ENCODE results near the gene TMEFF2. TPM values are rescaled to one million over a fixed set of nuclear protein-coding genes. Genes with fewer than 3 reads are reported as not detected.
"Not testable (repeated sequence)": the region's sequence is repeated elsewhere in the genome, so short reads cannot be mapped to it uniquely, and the experiment has no call there.

Gene TMEFF2
- total and polyA plus RNA-seq, 9 donors, result 7.7 to 35.3 (median 28.2) TPM

GRCh38 chr2:192140236-192140839 lies 54.4 kb downstream of the TMEFF2 start:
- no peak overlapping the region for H3K27ac ChIP-seq (ENCODE audit: low read length)
- H3K9me3 ChIP-seq (replicated peaks; ENCODE audit: control insufficient read depth, low read depth, low read length), result no peaks in the 10 kb centered on the region
- H3K4me1 ChIP-seq (ENCODE audit: control insufficient read depth, insufficient read depth, low read length), result no peaks in the 10 kb centered on the region
- H3K27me3 ChIP-seq (ENCODE audit: control insufficient read depth, insufficient read depth, low read length), result no peaks in the 10 kb centered on the region
- no peak overlapping the region for H3K4me3 ChIP-seq (ENCODE audit: low read length)
- WGBS (ENCODE audit: insufficient coverage), result 57% methylated on average over 1 of the region's 7 CpGs
- H3K36me3 ChIP-seq (ENCODE audit: control insufficient read depth, insufficient read depth, low read length), result no peaks in the 10 kb centered on the region
- no peak for DNase-seq

DNA sequence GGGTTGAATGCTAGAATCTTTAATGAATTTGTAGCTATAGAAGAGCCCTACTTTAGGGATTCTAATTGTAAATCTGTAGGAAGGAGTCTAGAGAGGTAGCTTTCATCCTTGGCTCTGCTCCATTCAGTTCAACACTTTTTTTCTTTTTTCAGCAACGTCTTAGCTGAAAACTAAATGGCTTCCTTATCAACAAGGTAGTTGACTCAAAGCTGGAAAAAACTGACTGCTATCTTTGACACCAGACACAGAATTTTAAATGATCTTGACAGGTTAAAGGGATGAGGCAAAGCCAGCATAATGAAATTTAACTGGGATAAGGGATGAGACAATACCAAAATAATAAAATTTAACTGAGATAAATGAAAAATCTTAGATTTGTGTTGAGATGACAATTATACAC lies 54.9 kb downstream of the TMEFF2 start:
- WGBS (ENCODE audit: insufficient coverage), result no CpG with 5 or more reads among the region's 1 CpG
- no peaks in the 10 kb centered on the region for H3K4me1 ChIP-seq (ENCODE audit: control insufficient read depth, insufficient read depth, low read length)
- no peak overlapping the region for H3K27ac ChIP-seq (ENCODE audit: low read length)
- H3K4me3 ChIP-seq (ENCODE audit: low read length), result no peak overlapping the region
- no peaks in the 10 kb centered on the region for H3K27me3 ChIP-seq (ENCODE audit: control insufficient read depth, insufficient read depth, low read length)
- no peaks in the 10 kb centered on the region for H3K9me3 ChIP-seq (replicated peaks; ENCODE audit: control insufficient read depth, low read depth, low read length)
- DNase-seq, result no peak
- no peaks in the 10 kb centered on the region for H3K36me3 ChIP-seq (ENCODE audit: control insufficient read depth, insufficient read depth, low read length)

DNA sequence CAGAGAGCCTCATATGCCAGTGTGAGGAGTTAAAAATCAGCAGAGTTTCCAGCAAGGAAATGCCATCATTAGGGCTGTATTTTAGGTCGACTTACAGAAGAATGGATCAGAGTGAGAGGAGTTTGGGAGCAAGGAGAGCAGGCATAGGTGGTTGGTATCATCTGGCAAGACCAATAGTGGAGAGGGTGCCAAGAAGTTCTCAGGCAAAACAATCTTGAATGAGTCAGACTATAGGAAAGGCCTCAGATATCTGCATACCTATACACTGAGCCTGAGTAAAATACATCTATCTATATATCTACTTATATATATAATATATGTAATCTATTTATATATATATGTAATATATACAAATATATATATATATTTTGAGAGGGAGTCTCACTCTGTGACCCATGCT lies 57.3 kb downstream of the TMEFF2 start:
- no peak for DNase-seq
- no peaks in the 10 kb centered on the region for H3K27me3 ChIP-seq (ENCODE audit: control insufficient read depth, insufficient read depth, low read length)
- H3K4me3 ChIP-seq (ENCODE audit: low read length), result no peak overlapping the region
- 38% methylated on average over 1 of the region's 1 CpG for WGBS (ENCODE audit: insufficient coverage)
- no peaks in the 10 kb centered on the region for H3K4me1 ChIP-seq (ENCODE audit: control insufficient read depth, insufficient read depth, low read length)
- no peaks in the 10 kb centered on the region for H3K9me3 ChIP-seq (replicated peaks; ENCODE audit: control insufficient read depth, low read depth, low read length)
- no peak overlapping the region for H3K27ac ChIP-seq (ENCODE audit: low read length)
- no peaks in the 10 kb centered on the region for H3K36me3 ChIP-seq (ENCODE audit: control insufficient read depth, insufficient read depth, low read length)

DNA sequence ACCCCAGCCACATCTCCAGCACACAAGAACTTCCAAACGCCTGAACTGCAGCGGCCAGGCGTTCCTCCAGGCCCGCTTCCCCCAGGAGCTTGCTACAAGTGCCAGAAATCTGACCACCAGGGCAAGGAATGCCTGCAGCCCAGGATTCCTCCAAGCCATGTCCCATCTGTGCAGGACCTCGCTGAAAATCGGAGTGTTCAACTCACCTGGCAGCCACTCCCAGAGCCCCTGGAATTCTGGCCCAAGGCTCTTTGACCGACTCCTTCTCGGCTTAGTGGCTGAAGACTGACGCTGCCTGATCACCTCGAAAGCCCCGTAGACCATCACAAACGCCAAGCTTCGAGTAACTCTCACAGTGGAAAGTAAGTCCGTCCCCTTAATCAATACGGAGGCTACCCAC lies 62.1 kb downstream of the TMEFF2 start:
- DNase-seq; H3K27ac ChIP-seq (ENCODE audit: low read length); H3K36me3 ChIP-seq (ENCODE audit: control insufficient read depth, insufficient read depth, low read length); H3K4me3 ChIP-seq (ENCODE audit: low read length); H3K9me3 ChIP-seq (replicated peaks; ENCODE audit: control insufficient read depth, low read depth, low read length); H3K27me3 ChIP-seq (ENCODE audit: control insufficient read depth, insufficient read depth, low read length); H3K4me1 ChIP-seq (ENCODE audit: control insufficient read depth, insufficient read depth, low read length): not testable (repeated sequence)
- 89% methylated on average over 8 of the region's 15 CpGs for WGBS (ENCODE audit: insufficient coverage)

GRCh38 chr2:192130312-192130711 lies 64.4 kb downstream of the TMEFF2 start:
- not testable (repeated sequence) for H3K27me3 ChIP-seq (ENCODE audit: control insufficient read depth, insufficient read depth, low read length); H3K9me3 ChIP-seq (replicated peaks; ENCODE audit: control insufficient read depth, low read depth, low read length); H3K4me1 ChIP-seq (ENCODE audit: control insufficient read depth, insufficient read depth, low read length); H3K27ac ChIP-seq (ENCODE audit: low read length); H3K36me3 ChIP-seq (ENCODE audit: control insufficient read depth, insufficient read depth, low read length); H3K4me3 ChIP-seq (ENCODE audit: low read length); DNase-seq
- WGBS (ENCODE audit: insufficient coverage), result 100% methylated on average over 3 of the region's 5 CpGs

GRCh38 chr2:192128655-192129054 lies 66.1 kb downstream of the TMEFF2 start:
- WGBS (ENCODE audit: insufficient coverage), result 77% methylated on average over 3 of the region's 4 CpGs
- Histone ChIP-seq H3K36me3 (ENCODE audit: control insufficient read depth, insufficient read depth, low read length) (no peaks in the 10 kb centered on the region), H3K4me1 (ENCODE audit: control insufficient read depth, insufficient read depth, low read length) (no peaks in the 10 kb centered on the region), H3K9me3 (replicated peaks; ENCODE audit: control insufficient read depth, low read depth, low read length) (no peaks in the 10 kb centered on the region), H3K27ac (ENCODE audit: low read length) (no peak overlapping the region), H3K27me3 (ENCODE audit: control insufficient read depth, insufficient read depth, low read length) (no peaks in the 10 kb centered on the region), H3K4me3 (ENCODE audit: low read length) (no peak overlapping the region)
- DNase-seq, result peak; percentile 32

DNA sequence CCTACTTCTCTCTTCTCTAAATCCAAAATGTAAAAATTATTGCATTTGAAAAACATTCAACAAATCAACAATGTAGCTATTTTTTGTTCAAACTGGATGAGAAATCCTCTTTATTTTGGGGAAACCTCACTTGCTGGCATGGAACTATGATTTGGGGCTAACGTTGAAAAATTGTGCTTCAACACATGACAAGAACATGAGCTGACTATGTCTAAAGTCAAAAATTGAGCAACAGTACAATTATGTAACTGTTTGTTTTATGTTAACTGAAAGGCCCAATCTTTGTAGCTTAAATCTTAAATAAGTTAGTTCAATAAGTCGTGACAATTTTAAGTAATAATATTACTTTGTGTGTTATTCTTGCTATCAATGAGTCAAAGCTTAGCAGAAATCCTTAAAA lies 67.3 kb downstream of the TMEFF2 start:
- H3K27me3 ChIP-seq (ENCODE audit: control insufficient read depth, insufficient read depth, low read length), result no peaks in the 10 kb centered on the region
- no peak overlapping the region for H3K27ac ChIP-seq (ENCODE audit: low read length)
- H3K4me1 ChIP-seq (ENCODE audit: control insufficient read depth, insufficient read depth, low read length), result no peaks in the 10 kb centered on the region
- H3K4me3 ChIP-seq (ENCODE audit: low read length), result no peak overlapping the region
- no peaks in the 10 kb centered on the region for H3K9me3 ChIP-seq (replicated peaks; ENCODE audit: control insufficient read depth, low read depth, low read length)
- DNase-seq, result no peak
- no CpG with 5 or more reads among the region's 2 CpGs for WGBS (ENCODE audit: insufficient coverage)
- no peaks in the 10 kb centered on the region for H3K36me3 ChIP-seq (ENCODE audit: control insufficient read depth, insufficient read depth, low read length)

DNA sequence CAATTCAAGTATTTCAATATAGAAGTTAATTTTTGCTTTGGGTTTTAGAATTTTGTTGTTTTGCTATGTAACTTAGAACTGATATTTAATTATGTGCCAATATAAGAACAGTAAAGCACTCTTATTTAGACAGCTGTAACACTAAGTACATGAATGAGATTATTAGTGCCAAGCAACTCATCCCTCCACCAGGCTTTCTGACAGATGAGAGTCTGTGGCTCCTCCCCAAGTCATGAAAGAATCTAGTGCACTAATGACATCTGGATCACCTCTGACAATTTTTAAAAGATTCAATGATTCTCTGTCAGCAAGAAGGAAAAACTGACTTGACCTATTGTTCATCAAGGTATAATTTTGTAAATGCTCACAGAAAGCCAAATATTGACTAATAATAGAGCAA lies 67.8 kb downstream of the TMEFF2 start:
- Histone ChIP-seq H3K27ac (ENCODE audit: low read length) (no peak overlapping the region), H3K4me3 (ENCODE audit: low read length) (no peak overlapping the region), H3K27me3 (ENCODE audit: control insufficient read depth, insufficient read depth, low read length) (no peaks in the 10 kb centered on the region), H3K36me3 (ENCODE audit: control insufficient read depth, insufficient read depth, low read length) (no peaks in the 10 kb centered on the region), H3K4me1 (ENCODE audit: control insufficient read depth, insufficient read depth, low read length) (no peaks in the 10 kb centered on the region), H3K9me3 (replicated peaks; ENCODE audit: control insufficient read depth, low read depth, low read length) (no peaks in the 10 kb centered on the region)
- DNase-seq, result peak; percentile 41

DNA sequence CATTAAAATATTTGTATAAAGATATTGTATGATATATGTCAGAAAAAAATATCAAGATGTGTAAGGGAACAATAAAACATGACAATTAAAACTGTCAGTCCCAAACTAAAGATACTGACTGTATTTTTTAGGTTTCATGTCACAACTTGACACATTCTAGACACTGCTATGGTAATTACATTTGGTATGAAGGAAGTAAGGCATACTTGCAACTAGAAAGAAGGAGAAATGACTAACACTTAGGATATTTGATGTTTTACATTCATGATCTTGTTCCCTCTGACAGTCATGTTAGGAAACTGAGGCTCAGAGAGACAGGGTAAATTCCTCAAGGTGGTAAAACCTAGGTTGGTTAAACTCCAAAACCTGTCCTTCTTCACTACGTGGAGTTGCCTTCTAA lies 68.3 kb downstream of the TMEFF2 start:
- no peaks in the 10 kb centered on the region for H3K36me3 ChIP-seq (ENCODE audit: control insufficient read depth, insufficient read depth, low read length)
- H3K4me1 ChIP-seq (ENCODE audit: control insufficient read depth, insufficient read depth, low read length), result no peaks in the 10 kb centered on the region
- no peak for DNase-seq
- H3K27ac ChIP-seq (ENCODE audit: low read length), result no peak overlapping the region
- H3K27me3 ChIP-seq (ENCODE audit: control insufficient read depth, insufficient read depth, low read length), result no peaks in the 10 kb centered on the region
- H3K9me3 ChIP-seq (replicated peaks; ENCODE audit: control insufficient read depth, low read depth, low read length), result no peaks in the 10 kb centered on the region
- H3K4me3 ChIP-seq (ENCODE audit: low read length), result no peak overlapping the region
- WGBS (ENCODE audit: insufficient coverage), result no CpG with 5 or more reads among the region's 1 CpG

DNA sequence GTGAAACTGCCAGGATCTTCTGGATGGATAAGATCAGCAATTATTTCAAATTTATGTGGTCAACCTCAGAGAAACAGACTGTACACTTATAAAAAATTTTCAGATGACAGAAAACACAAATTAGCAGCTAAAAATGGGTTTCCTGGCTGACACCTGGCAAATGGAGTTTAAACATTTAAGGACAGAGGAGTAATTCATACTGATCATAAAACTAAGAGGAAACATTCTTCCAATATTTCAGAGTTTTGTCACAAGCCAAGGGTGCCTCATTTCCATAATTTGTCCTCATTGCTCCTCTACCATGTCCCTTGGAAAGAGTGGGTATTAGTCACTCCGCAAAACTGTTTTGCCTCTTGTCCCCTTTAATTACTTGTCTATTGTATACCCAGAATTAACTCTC lies 70.2 kb downstream of the TMEFF2 start:
- Histone ChIP-seq H3K4me1 (ENCODE audit: control insufficient read depth, insufficient read depth, low read length) (no peaks in the 10 kb centered on the region), H3K9me3 (replicated peaks; ENCODE audit: control insufficient read depth, low read depth, low read length) (no peaks in the 10 kb centered on the region), H3K4me3 (ENCODE audit: low read length) (no peak overlapping the region), H3K27ac (ENCODE audit: low read length) (peak overlapping the region; percentile 8), H3K36me3 (ENCODE audit: control insufficient read depth, insufficient read depth, low read length) (no peaks in the 10 kb centered on the region), H3K27me3 (ENCODE audit: control insufficient read depth, insufficient read depth, low read length) (no peaks in the 10 kb centered on the region)
- no peak for DNase-seq
- no CpG with 5 or more reads among the region's 1 CpG for WGBS (ENCODE audit: insufficient coverage)

GRCh38 chr2:192123847-192124246 lies 70.9 kb downstream of the TMEFF2 start:
- Histone ChIP-seq H3K36me3 (ENCODE audit: control insufficient read depth, insufficient read depth, low read length) (no peaks in the 10 kb centered on the region), H3K27ac (ENCODE audit: low read length) (no peak overlapping the region), H3K4me1 (ENCODE audit: control insufficient read depth, insufficient read depth, low read length) (no peaks in the 10 kb centered on the region), H3K27me3 (ENCODE audit: control insufficient read depth, insufficient read depth, low read length) (no peaks in the 10 kb centered on the region), H3K4me3 (ENCODE audit: low read length) (no peak overlapping the region), H3K9me3 (replicated peaks; ENCODE audit: control insufficient read depth, low read depth, low read length) (no peaks in the 10 kb centered on the region)
- DNase-seq, result peak; percentile 95
